HepG2 (cell line): ENCODE data around the gene SHISA9. TPM values are rescaled to one million over a fixed set of nuclear protein-coding genes. Genes with fewer than 3 reads are reported as not detected.

Experiments used
- ATAC-seq: fragments of 200-7000 bp; cut with Tn5 transposase; 3 replicates; pipeline ENCODE4 v1.9.1; 2020; ENCODE audit warnings: mild to moderate bottlenecking, moderate library complexity
- BruUV-seq: library from RNA; stranded (reverse); fragments of 400-500 nt; replicated peaks from 2 replicates; lab custom pipeline; 2021; lab: Mats Ljungman, UMichigan
- CTCF ChIA-PET: fragments of 300-600 bp; formaldehyde crosslinking; extraction: SDS; loops from one replicate; lab custom pipeline; 2021; ENCODE audit warnings: low total read pairs, inconsistent platforms, low intra/inter-chr PET ratio; lab: Yijun Ruan, JAX
- POLR2A ChIA-PET: fragments of 350-600 bp; sonication (Branson Sonifier 250); formaldehyde crosslinking; loops from one replicate; lab custom pipeline; 2020; ENCODE audit warnings: antibody characterized with exemption, inconsistent platforms; lab: Yijun Ruan, JAX
- DNase-seq: peaks from one replicate; pipeline ENCODE4 v3.0.0-alpha.2; 2015; ENCODE audit warnings: low spot score
- FAIRE-seq: peaks from 3 replicates; lab custom pipeline; 2011; peaks lifted over from hg19 to GRCh38; lab: Jason Lieb, UNC
- H2AFZ ChIP-seq: one replicate; pipeline ENCODE4 v1.6.1; 2011; ENCODE audit warnings: low read length, inconsistent platforms
- H3K27ac ChIP-seq: fragments of 300-600 bp; 3 replicates; pipeline ENCODE4 v1.8.0; 2011; ENCODE audit warnings: mixed run types, mild to moderate bottlenecking, mixed read lengths, low read length, inconsistent platforms; ENCODE audit not compliant: insufficient read depth; ENCODE audit errors: extremely low read length
- H3K27me3 ChIP-seq, 2 experiments: fragments of 200-600 bp in 1 of 2; 2 replicates in 1 of 2; 3 replicates in 1 of 2; pipeline versions ENCODE4 v1.6.0 to v1.8.0; 2011; ENCODE audit warnings: low read length in 2 of 2, mild to moderate bottlenecking in 2 of 2, moderate library complexity in 2 of 2, inconsistent platforms in 1 of 2; ENCODE audit not compliant: insufficient read depth in 2 of 2, control insufficient read depth in 1 of 2
- H3K36me3 ChIP-seq, 2 experiments: fragments of 200-600 bp in 1 of 2; replicated peaks in 1 of 2; 2 replicates in 1 of 2; 3 replicates in 1 of 2; pipeline versions ENCODE4 v1.5.1 to v1.8.0; 2011; ENCODE audit warnings: low read length in 2 of 2, inconsistent platforms in 1 of 2; ENCODE audit not compliant: insufficient read depth in 2 of 2, control insufficient read depth in 1 of 2
- H3K4me1 ChIP-seq: 2 replicates; pipeline ENCODE4 v1.5.1; 2012; ENCODE audit warnings: low read length, inconsistent platforms; ENCODE audit not compliant: insufficient read depth
- H3K4me2 ChIP-seq: 2 replicates; pipeline ENCODE4 v1.6.0; 2011; ENCODE audit warnings: low read depth, low read length, inconsistent platforms
- H3K4me3 ChIP-seq, 3 experiments: fragments of 200-600 bp in 1 of 3; sonication (generic), shearing (Covaris generic) in 1 of 3; replicated peaks in 1 of 3; 2 replicates each; pipeline ENCODE4 v1.5.1; 2011 to 2016; ENCODE audit warnings: low read length in 3 of 3, inconsistent platforms in 2 of 3, low read depth in 2 of 3, mild to moderate bottlenecking in 2 of 3, control low read depth in 1 of 3, mixed read lengths in 1 of 3; ENCODE audit not compliant: insufficient read depth in 1 of 3
- H3K79me2 ChIP-seq: one replicate; pipeline ENCODE4 v1.6.1; 2011; ENCODE audit warnings: low read length, inconsistent platforms; ENCODE audit not compliant: insufficient read depth
- H3K9ac ChIP-seq: 2 replicates; pipeline ENCODE4 v1.6.0; 2011; ENCODE audit warnings: mild to moderate bottlenecking, low read depth, low read length, inconsistent platforms; ENCODE audit not compliant: insufficient read depth
- H3K9me3 ChIP-seq: 2 replicates; pipeline ENCODE4 v1.5.1; 2012; ENCODE audit warnings: mild to moderate bottlenecking, low read length
- H4K20me1 ChIP-seq: 2 replicates; pipeline ENCODE4 v1.6.0; 2011; ENCODE audit warnings: inconsistent platforms, mild to moderate bottlenecking, low read length, moderate library complexity; ENCODE audit not compliant: insufficient read depth
- BCL6 ChIP-seq: IDR thresholded peaks from 2 replicates; pipeline ENCODE4 v1.6.1; 2016; ENCODE audit warnings: missing genetic modification reagents, missing compliant biosample characterization
- ELF1 ChIP-seq: sonication (generic); formaldehyde crosslinking; IDR thresholded peaks from 2 replicates; pipeline ENCODE4 v1.4.0; 2020; ENCODE audit warnings: missing genetic modification reagents
- KDM1A ChIP-seq: IDR thresholded peaks from 2 replicates; pipeline ENCODE4 v1.6.1; 2016; ENCODE audit warnings: missing compliant biosample characterization
- SMARCE1 ChIP-seq: fragments of 450-650 bp; IDR thresholded peaks from 2 replicates; pipeline ENCODE4 v1.6.1; 2017; ENCODE audit warnings: borderline replicate concordance
- TAF15 ChIP-seq: fragments of 200-400 bp; formaldehyde crosslinking; IDR thresholded peaks from one replicate; pipeline ENCODE4 v1.6.1; 2018; ENCODE audit warnings: mild to moderate bottlenecking, low read depth, low read length; ENCODE audit not compliant: poor library complexity, severe bottlenecking
- TARDBP ChIP-seq: sonication (generic); formaldehyde crosslinking; IDR thresholded peaks from 2 replicates; pipeline ENCODE4 v1.8.0; 2022; ENCODE audit warnings: mild to moderate bottlenecking, missing genetic modification reagents
- ZNF232 ChIP-seq: sonication (generic); formaldehyde crosslinking; IDR thresholded peaks from 2 replicates; pipeline ENCODE4 v1.4.0; 2020; ENCODE audit warnings: missing genetic modification reagents, borderline replicate concordance
- ZNF282 ChIP-seq: fragments of 450-650 bp; IDR thresholded peaks from 2 replicates; pipeline ENCODE4 v1.6.1; 2018; ENCODE audit not compliant: partially characterized antibody
- ZNF577 ChIP-seq: sonication (generic); formaldehyde crosslinking; IDR thresholded peaks from 2 replicates; pipeline ENCODE4 v1.4.0; 2020; ENCODE audit warnings: mild to moderate bottlenecking, low read depth, missing genetic modification reagents, borderline replicate concordance
- ZNF598 ChIP-seq: sonication (generic); formaldehyde crosslinking; IDR thresholded peaks from 2 replicates; pipeline ENCODE4 v1.5.1; 2020; ENCODE audit warnings: mild to moderate bottlenecking, missing genetic modification reagents, borderline replicate concordance
- WGBS: methylation state at CpG from one replicate; pipeline ENCODE4 v1.1.6; 2017; ENCODE audit warnings: low lambda C conversion rate; 5-methylcytosine and 5-hydroxymethylcytosine counted together
- in situ Hi-C: cut with HindIII; loops from 2 replicates; pipeline ENCODE4 v1.10.0; 2017; ENCODE audit warnings: low pct_unique_long_range_greater_than_20kb; ENCODE audit not compliant: extremely low pct_ligation_motif_present
- intact Hi-C: fragments of 100-400 bp; cut with micrococcal nuclease; formaldehyde crosslinking; loops from one replicate; pipeline ENCODE4 v1.10.0; 2022; ENCODE audit not compliant: unreplicated experiment
- polyA plus RNA-seq, 8 experiments: library from polyadenylated mRNA; depleted of rRNA in 3 of 8; stranded (reverse) in 7 of 8; unstranded in 1 of 8; fragments of >200 nt; fragmentation: Illumina TruSeq in 4 of 8; extraction: Trizol in 4 of 8; gene quantifications; 2 replicates each; pipeline versions ENCODE4 v1.2.1 to v1.2.3, GENCODE V29; 2011 to 2016; ENCODE audit warnings: low read depth in 4 of 8, missing spikeins in 1 of 8, mixed read lengths in 1 of 8; ENCODE audit not compliant: insufficient read depth in 1 of 8
- total RNA-seq, 5 experiments: library from RNA; depleted of rRNA; stranded (reverse); fragments of >200 nt; fragmentation: Illumina TruSeq; extraction: Trizol; gene quantifications; 2 replicates each; pipeline ENCODE4 v1.2.3, GENCODE V29; 2016; ENCODE audit warnings: low read depth in 1 of 5
- TF ChIP-seq, protein P1 (sequence below): sonication (generic); formaldehyde crosslinking; IDR thresholded peaks from 2 replicates; pipeline ENCODE4 v1.4.0; 2020; ENCODE audit warnings: missing genetic modification reagents
- TF ChIP-seq, protein P2 (sequence below): IDR thresholded peaks from 2 replicates; pipeline ENCODE4 v1.6.1; 2018; ENCODE audit warnings: missing genetic modification reagents, mild to moderate bottlenecking, missing compliant biosample characterization
- TF ChIP-seq, protein P3 (sequence below): sonication (generic); formaldehyde crosslinking; conservative IDR thresholded peaks from 2 replicates; pipeline ENCODE4 v1.4.0; 2020; ENCODE audit warnings: mild to moderate bottlenecking, missing genetic modification reagents, moderate library complexity

Gene SHISA9
- total and polyA plus RNA-seq, 2 of the 13 experiments (the other 11 are each of a cell fraction or from before 2014, with no cell fraction given) = 0.01 TPM; not detected in 1

DNA sequence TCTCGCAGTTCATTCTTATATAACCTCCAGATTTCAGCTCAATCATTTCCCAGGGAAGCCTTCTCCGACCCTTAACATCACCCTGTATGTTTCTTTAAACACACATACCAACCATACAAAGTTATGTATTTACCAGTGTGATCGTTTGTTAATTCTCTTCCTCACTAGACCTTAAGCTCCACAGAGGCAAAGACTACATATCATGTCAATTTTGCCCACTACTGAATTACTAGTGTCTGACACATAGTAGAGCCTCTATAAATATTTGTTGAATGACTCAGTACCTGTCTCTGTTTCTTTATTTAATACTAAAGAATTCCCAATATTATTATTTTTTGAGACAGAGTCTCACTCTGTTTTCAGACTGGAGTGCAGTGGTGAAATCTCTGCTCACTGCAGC, 137.2 kb downstream of the SHISA9 start:
- no peaks in the 10 kb centered on the region for H3K79me2 ChIP-seq
- no peak for ATAC-seq
- CTCF ChIA-PET = no interaction called here

More for the DNA sequence above, 137.2 kb downstream of the SHISA9 start:
- TF ChIP-seq ZNF577 (CRISPR knock-in tag) (no peak), TAF15 (no peak), ZNF282 (no peak), ZNF598 (no peak), TARDBP (CRISPR knock-in tag) (no peak), KDM1A (CRISPR knock-in tag) (no peak), SMARCE1 (no peak), BCL6 (CRISPR knock-in tag) (no peak), ZNF232 (CRISPR knock-in tag) (no peak), ELF1 (CRISPR knock-in tag) (no peak)
- TF ChIP-seq, protein P1, sequence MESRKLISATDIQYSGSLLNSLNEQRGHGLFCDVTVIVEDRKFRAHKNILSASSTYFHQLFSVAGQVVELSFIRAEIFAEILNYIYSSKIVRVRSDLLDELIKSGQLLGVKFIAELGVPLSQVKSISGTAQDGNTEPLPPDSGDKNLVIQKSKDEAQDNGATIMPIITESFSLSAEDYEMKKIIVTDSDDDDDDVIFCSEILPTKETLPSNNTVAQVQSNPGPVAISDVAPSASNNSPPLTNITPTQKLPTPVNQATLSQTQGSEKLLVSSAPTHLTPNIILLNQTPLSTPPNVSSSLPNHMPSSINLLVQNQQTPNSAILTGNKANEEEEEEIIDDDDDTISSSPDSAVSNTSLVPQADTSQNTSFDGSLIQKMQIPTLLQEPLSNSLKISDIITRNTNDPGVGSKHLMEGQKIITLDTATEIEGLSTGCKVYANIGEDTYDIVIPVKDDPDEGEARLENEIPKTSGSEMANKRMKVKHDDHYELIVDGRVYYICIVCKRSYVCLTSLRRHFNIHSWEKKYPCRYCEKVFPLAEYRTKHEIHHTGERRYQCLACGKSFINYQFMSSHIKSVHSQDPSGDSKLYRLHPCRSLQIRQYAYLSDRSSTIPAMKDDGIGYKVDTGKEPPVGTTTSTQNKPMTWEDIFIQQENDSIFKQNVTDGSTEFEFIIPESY (CRISPR knock-in tag) = no peak
- TF ChIP-seq, protein P2, sequence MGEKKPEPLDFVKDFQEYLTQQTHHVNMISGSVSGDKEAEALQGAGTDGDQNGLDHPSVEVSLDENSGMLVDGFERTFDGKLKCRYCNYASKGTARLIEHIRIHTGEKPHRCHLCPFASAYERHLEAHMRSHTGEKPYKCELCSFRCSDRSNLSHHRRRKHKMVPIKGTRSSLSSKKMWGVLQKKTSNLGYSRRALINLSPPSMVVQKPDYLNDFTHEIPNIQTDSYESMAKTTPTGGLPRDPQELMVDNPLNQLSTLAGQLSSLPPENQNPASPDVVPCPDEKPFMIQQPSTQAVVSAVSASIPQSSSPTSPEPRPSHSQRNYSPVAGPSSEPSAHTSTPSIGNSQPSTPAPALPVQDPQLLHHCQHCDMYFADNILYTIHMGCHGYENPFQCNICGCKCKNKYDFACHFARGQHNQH (CRISPR knock-in tag) = no peak
- TF ChIP-seq, protein P3, sequence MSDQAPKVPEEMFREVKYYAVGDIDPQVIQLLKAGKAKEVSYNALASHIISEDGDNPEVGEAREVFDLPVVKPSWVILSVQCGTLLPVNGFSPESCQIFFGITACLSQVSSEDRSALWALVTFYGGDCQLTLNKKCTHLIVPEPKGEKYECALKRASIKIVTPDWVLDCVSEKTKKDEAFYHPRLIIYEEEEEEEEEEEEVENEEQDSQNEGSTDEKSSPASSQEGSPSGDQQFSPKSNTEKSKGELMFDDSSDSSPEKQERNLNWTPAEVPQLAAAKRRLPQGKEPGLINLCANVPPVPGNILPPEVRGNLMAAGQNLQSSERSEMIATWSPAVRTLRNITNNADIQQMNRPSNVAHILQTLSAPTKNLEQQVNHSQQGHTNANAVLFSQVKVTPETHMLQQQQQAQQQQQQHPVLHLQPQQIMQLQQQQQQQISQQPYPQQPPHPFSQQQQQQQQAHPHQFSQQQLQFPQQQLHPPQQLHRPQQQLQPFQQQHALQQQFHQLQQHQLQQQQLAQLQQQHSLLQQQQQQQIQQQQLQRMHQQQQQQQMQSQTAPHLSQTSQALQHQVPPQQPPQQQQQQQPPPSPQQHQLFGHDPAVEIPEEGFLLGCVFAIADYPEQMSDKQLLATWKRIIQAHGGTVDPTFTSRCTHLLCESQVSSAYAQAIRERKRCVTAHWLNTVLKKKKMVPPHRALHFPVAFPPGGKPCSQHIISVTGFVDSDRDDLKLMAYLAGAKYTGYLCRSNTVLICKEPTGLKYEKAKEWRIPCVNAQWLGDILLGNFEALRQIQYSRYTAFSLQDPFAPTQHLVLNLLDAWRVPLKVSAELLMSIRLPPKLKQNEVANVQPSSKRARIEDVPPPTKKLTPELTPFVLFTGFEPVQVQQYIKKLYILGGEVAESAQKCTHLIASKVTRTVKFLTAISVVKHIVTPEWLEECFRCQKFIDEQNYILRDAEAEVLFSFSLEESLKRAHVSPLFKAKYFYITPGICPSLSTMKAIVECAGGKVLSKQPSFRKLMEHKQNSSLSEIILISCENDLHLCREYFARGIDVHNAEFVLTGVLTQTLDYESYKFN (CRISPR knock-in tag) = no peak
- Histone ChIP-seq H2AFZ (no peak overlapping the region), H3K27ac (no peak overlapping the region), H3K36me3 (no peaks in the 10 kb centered on the region), H3K9me3 (no peaks in the 10 kb centered on the region), H4K20me1 (no peaks in the 10 kb centered on the region), H3K4me2 (no peak overlapping the region), H3K27me3 (no peaks in the 10 kb centered on the region), H3K9ac (no peak overlapping the region), H3K4me1 (no peaks in the 10 kb centered on the region), H3K4me3 (no peak overlapping the region)
- no peak for DNase-seq
- in situ Hi-C loops = no loop called here
- BruUV-seq = no TSS peak
- no peak for FAIRE-seq
- 7% methylated on average over 3 of the region's 3 CpGs for WGBS
- POLR2A ChIA-PET = no interaction called here
- intact Hi-C loops = no loop called here
